Limb (tissue), 2 donors: Measurements from ENCODE around the gene RALGPS2.
"Not testable (repeated sequence)": the region's sequence is repeated elsewhere in the genome, so short reads cannot be mapped to it uniquely, and the experiment has no call there.

Experiments
- DNase-seq, 2 donors: peaks; one replicate each; pipeline ENCODE4 v3.0.0-alpha.2; 2016; ENCODE audit errors: extremely low spot score in 2 of 2

The RALGPS2 gene

GRCh38 chr1:178724376-178724727 lies 692 bp upstream of the RALGPS2 start:
- DNase-seq = no peak

GRCh38 chr1:178725466-178726086 lies 532 bp downstream of the RALGPS2 start:
- DNase-seq = peak; percentile 12 to 74

GRCh38 chr1:178726087-178726517 lies 1.1 kb downstream of the RALGPS2 start:
- peak; percentile 68 to 75 for DNase-seq

- no peak for DNase-seq
Measured at GRCh38 chr1:178726545-178726944, 1.5 kb downstream of the RALGPS2 start.

GRCh38 chr1:178727014-178727895 lies 2.2 kb downstream of the RALGPS2 start:
- no peak for DNase-seq

GRCh38 chr1:178733972-178734371 lies 8.9 kb downstream of the RALGPS2 start:
- no peak for DNase-seq

- no peak for DNase-seq
Measured at GRCh38 chr1:178738780-178739179, 13.7 kb downstream of the RALGPS2 start.

GRCh38 chr1:178739285-178740045 lies 14.4 kb downstream of the RALGPS2 start:
- DNase-seq = no peak

GRCh38 chr1:178740491-178740890 lies 15.4 kb downstream of the RALGPS2 start:
- DNase-seq = no peak

GRCh38 chr1:178740924-178741323 lies 15.9 kb downstream of the RALGPS2 start:
- DNase-seq = no peak

- DNase-seq = no peak
Measured at GRCh38 chr1:178743801-178744200, 18.8 kb downstream of the RALGPS2 start.

- no peak for DNase-seq
Measured at GRCh38 chr1:178745260-178745659, 20.2 kb downstream of the RALGPS2 start.

- DNase-seq = no peak
Measured at GRCh38 chr1:178746345-178746744, 21.3 kb downstream of the RALGPS2 start.

- not testable (repeated sequence) for DNase-seq
Measured at GRCh38 chr1:178747361-178747760, 22.3 kb downstream of the RALGPS2 start.

- DNase-seq = no peak
Measured at GRCh38 chr1:178749581-178750166, 24.6 kb downstream of the RALGPS2 start.

GRCh38 chr1:178751046-178751445 lies 26.0 kb downstream of the RALGPS2 start:
- no peak for DNase-seq

GRCh38 chr1:178752891-178753290 lies 27.8 kb downstream of the RALGPS2 start:
- DNase-seq = no peak

- not testable (repeated sequence) for DNase-seq
Measured at GRCh38 chr1:178754655-178755256, 29.7 kb downstream of the RALGPS2 start.

GRCh38 chr1:178768423-178768822 lies 43.4 kb downstream of the RALGPS2 start:
- DNase-seq = no peak

GRCh38 chr1:178772952-178773351 lies 47.9 kb downstream of the RALGPS2 start:
- DNase-seq = no peak

- DNase-seq = peak in 1 of 2 donors; percentile 64
Measured at GRCh38 chr1:178774263-178774662, 49.2 kb downstream of the RALGPS2 start.
